ENCODE measurements around the gene DDX19B.
A peak's percentile ranks its signal among the peaks of the same experiment; 100 is the strongest.
"Not testable (repeated sequence)": the region's sequence is repeated elsewhere in the genome, so short reads cannot be mapped to it uniquely, and the experiment has no call there.

Gene DDX19B

GRCh38 chr16:70298988-70299938 is at the start of gene DDX19B:
DDX19B (plus strand) TSS chr16:70299186; CDS start chr16:70299298, 112 bp downstream.
- DNase-seq (ENCODE audit: low read depth in 3 of 3): peak; percentile 17 to 21 (median 19)

- not testable (repeated sequence) for DNase-seq (ENCODE audit: low read depth in 3 of 3)
Measured at GRCh38 chr16:70249697-70250096, 49.3 kb upstream of the DDX19B start.

DNA sequence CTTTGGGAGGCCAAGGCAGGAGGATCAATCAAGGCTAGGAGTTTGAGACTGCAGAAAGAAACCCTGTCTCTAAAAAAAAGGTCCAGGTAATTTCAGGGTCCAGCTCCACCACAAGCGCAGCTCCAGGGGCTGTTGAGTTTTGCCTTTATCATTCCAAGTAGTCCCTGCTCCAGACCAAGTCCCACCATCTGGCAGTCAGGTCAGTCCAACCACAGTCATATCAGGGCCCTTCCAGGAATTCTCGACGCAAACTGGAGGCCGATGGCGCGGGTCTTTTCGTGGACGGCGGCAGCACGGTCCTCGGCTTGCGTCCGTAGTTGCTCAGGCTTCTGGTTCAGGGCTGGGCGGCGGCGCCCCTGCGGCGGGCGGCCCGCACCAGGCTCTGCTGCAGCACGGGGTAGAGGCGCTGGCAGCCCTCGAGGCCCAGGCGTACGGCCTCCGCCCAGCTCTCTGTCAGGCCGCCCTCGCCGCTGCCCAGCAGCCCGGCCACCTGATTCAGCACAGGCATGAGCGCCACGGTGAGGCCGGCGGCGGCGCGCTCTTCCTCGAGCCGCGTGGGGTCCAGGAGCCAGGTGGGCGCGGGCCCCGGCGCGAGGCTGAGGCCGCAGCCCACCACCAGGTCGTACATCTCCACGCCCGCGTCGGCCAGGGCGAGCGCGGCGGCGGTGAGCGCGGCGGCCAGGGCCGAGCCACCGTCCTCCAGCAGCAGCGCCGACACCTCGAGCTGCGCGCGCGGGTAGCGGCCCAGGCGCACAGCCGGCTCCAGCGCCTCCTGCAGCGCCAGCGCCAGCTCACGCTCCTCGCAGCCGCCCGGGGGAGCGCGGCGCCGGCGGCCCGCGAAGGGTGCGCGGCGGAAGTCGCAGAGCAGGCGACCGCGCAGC is 48.0 kb upstream of the DDX19B start:
- peak in 2 of 3 experiments; percentile 15 to 35 for DNase-seq (ENCODE audit: low read depth in 3 of 3)

DNA sequence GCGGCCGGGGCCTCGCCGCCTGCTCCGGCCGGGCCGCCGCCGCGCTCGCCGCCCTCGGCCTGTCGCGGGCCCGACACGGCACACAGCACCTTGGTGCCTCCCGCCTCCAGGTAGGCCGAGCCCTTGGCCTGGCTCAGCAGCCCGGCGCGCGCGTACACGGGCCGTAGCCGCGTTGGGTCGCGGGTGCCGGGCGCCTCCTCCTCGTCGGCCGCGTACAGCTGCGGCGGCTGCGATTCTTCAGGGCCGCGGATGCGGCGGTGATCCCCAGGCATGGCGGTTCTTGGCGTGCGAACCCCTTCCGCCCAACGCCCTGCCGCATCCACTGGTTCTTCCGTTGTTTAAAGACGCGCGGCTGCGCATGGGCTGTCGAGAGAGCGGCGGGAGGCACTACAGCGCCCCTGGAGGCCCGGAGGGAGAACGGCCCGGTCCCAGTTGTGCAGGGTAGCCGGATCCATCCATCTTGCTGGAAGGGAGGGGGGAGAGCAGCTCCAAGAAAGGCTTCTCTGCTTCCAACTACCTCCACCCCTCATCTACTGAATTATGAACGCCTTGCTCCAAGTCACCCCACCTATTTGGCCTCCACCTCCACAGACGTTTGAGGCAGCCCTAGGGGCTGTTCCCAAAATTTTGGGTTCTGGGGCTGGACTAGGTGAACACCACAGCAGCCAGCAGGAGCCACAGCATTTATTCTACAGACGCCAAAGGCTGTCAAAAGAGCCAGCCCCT is 47.2 kb upstream of the DDX19B start, which contains the start of gene EXOSC6:
Gene EXOSC6 (minus strand): TSS at position 312 of the 726 bp plus-strand sequence. CDS start 40 bp downstream, at position 272.
- peak; percentile 78 to 86 (median 83) for DNase-seq (ENCODE audit: low read depth in 3 of 3)

- DNase-seq (ENCODE audit: low read depth in 3 of 3): peak in 1 of 3 experiments; percentile 9
Measured at GRCh38 chr16:70252355-70252988, 46.5 kb upstream of the DDX19B start.

DNA sequence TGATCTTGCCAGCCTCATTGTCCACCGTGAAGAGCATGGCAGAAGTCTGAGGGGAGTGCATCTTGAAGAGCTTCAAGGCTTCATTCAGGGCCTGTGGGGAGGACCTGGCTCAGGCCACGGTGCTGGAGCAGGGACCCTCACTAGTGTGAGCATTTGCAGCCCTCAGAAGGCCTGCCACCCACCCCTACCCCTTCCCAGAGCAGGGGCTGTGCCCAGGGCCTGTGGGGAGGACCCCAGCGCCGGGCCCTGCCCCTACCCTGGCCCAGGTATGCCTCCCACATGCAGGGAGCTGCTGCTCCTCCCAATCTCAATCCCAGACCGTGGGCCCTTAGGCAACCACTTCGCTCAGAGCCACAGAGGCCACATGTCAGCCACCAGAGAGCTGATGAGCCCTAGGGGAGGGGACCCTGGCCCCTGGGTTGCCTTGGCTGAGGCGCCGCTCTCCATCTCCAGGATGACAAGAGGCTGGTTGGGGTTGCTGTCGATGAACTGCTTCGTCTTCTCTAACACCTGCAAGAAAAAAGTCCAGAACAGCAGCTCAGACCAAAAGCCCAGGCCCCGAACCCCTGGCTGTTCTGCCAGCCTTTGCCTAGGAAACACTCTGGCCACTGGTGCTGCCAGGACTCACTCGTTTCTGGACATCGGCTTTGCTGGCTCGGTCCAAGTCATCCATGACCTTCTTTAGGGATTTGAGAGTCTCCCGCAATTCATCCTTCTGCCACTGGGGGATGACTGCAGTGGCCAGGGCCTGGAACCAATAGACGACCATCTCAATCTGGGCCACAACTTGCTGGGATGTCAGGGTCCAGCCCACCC is 45.5 kb upstream of the DDX19B start:
- DNase-seq (ENCODE audit: low read depth in 3 of 3): peak in 1 of 3 experiments; percentile 16

DNA sequence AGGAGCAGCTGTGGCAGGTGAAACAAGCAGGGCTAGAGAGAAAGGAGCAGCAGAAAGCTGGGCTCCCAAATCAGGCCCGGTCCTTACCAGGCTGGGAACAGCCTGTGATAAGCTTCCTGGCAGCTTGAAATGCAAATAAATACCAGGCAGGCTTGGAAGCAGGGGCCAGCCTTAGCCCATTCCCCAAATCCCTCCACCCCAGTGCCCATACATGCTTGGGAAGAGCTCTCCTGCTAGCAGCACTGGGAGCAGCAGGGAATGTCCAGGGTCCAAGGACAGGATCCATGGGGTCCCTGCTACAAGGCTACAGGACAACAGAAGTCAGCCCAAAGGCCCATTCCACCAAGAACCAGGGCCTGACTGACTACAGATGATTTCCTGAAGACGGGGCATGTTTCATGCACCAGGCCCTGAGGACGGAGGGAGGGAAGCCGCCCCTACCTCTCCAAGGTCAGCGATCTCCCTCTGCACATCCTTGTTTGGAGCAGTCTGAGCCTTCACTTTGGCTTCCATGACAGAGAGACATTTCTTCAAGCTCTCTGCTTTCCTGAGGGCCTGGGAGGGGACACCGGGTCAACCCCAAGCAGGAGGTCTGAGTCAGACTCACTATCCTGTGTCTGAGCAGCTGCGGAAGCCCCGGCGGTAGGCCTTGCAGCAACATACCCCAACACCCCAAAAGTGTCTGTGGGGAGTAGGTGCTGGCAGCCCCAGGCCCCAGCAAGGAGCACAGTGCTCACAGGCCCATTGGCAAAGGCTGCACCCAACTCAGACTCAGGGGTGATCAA is 44.6 kb upstream of the DDX19B start:
- DNase-seq (ENCODE audit: low read depth in 3 of 3): no peak

DNA sequence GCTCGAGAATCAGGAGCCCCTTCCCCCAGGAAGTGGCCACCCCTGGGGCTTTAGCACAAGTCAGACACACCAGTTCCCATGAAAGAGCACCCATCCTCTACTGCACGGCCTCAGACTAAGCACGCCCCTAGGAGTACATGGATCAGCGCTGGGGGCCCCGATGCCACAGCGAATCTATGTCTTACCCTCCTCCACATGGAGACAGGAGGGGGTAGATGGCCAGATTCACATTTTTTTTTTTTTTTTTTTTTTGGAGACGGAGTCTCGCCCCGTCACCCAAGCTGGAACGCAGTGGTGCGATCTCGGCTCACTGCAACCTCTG is 44.1 kb upstream of the DDX19B start:
- no peak for DNase-seq (ENCODE audit: low read depth in 3 of 3)

GRCh38 chr16:70255574-70255973 is 43.4 kb upstream of the DDX19B start:
- DNase-seq (ENCODE audit: low read depth in 3 of 3): no peak

DNA sequence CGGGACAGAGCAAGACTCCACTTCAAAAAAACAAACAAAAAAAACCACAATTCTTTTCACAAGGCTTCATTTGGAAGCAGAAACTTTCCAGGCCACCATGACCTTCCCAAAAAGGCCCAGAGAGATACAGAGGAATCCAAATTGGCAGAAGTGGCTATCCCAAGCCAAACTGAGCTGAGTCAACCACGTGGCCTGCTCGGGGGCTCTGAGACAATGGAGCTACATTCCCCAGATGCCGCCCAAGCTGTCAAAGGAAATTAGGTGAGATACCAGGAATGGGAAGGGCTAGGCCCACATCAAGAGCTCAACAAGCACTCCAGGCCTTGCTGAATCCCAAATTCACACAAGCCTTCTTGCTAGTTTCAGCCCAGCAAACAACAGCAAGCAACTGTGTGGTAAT is 41.6 kb upstream of the DDX19B start:
- DNase-seq (ENCODE audit: low read depth in 3 of 3): no peak

- no peak for DNase-seq (ENCODE audit: low read depth in 3 of 3)
Measured at GRCh38 chr16:70258065-70258464, 40.9 kb upstream of the DDX19B start.

GRCh38 chr16:70258946-70259345 is 40.0 kb upstream of the DDX19B start:
- no peak for DNase-seq (ENCODE audit: low read depth in 3 of 3)

GRCh38 chr16:70259903-70260302 is 39.1 kb upstream of the DDX19B start:
- DNase-seq (ENCODE audit: low read depth in 3 of 3): not testable (repeated sequence)

- no peak for DNase-seq (ENCODE audit: low read depth in 3 of 3)
Measured at GRCh38 chr16:70267516-70267915, 31.5 kb upstream of the DDX19B start.

GRCh38 chr16:70267922-70268321 is 31.1 kb upstream of the DDX19B start:
- not testable (repeated sequence) for DNase-seq (ENCODE audit: low read depth in 3 of 3)

GRCh38 chr16:70269471-70269870 is 29.5 kb upstream of the DDX19B start:
- DNase-seq (ENCODE audit: low read depth in 3 of 3): no peak

- DNase-seq (ENCODE audit: low read depth in 3 of 3): no peak
Measured at GRCh38 chr16:70270176-70270575, 28.8 kb upstream of the DDX19B start.

DNA sequence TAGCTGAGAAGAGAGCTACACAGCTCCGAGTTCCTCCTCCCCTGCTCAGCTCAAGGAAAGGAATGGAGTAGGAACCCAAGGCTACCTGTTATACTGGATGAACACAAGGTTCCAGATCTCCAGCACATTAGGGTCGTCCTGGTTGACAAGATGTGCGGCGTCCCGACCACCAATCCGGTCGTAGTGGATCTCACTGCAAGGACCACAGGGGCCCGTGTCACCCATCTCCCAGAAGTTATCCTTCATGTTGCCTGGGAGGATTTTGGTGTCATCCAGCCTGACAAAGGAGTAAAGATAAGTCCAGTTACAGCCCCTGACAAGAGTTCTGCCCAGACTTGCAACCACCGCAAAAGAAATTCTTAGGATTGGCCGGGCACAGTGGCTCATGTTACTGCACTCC is 27.3 kb upstream of the DDX19B start:
- no peak for DNase-seq (ENCODE audit: low read depth in 3 of 3)

- DNase-seq (ENCODE audit: low read depth in 3 of 3): no peak
Measured at GRCh38 chr16:70276392-70276791, 22.6 kb upstream of the DDX19B start.
